ENCODE results near the gene GRIP1. TPM values are rescaled to one million over a fixed set of nuclear protein-coding genes. Genes with fewer than 3 reads are reported as not detected.

The GRIP1 gene
- total RNA-seq, 4 donors from 2014 or later: 14.3 to 319 (median 20.6) TPM

DNA sequence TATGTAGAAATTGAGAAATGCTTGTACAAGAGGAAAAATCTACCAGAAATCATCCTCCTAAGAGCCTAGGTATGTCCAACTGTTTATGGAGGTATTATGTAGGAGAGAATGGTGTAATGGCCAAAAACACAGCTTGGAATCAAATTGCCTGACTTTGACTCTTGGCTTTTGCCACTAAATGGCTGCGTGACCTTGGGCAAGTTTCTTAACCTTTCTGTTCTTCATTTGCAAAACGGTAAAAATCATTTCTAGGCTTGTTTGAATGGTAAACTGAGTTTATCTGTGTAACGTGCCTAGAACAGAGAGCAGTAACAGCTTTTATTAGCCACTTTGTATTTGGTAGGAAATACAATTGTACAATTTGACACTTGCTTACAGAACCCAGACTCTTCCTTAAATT, 4.9 kb upstream of the GRIP1 start:
- no peaks in the 10 kb centered on the region for H3K27me3 ChIP-seq
- no peak overlapping the region for H3K4me3 ChIP-seq
- DNase-seq (ENCODE audit: low spot score in 2 of 2): no peak
- no peaks in the 10 kb centered on the region for H3K4me1 ChIP-seq
- TF ChIP-seq, protein P1, sequence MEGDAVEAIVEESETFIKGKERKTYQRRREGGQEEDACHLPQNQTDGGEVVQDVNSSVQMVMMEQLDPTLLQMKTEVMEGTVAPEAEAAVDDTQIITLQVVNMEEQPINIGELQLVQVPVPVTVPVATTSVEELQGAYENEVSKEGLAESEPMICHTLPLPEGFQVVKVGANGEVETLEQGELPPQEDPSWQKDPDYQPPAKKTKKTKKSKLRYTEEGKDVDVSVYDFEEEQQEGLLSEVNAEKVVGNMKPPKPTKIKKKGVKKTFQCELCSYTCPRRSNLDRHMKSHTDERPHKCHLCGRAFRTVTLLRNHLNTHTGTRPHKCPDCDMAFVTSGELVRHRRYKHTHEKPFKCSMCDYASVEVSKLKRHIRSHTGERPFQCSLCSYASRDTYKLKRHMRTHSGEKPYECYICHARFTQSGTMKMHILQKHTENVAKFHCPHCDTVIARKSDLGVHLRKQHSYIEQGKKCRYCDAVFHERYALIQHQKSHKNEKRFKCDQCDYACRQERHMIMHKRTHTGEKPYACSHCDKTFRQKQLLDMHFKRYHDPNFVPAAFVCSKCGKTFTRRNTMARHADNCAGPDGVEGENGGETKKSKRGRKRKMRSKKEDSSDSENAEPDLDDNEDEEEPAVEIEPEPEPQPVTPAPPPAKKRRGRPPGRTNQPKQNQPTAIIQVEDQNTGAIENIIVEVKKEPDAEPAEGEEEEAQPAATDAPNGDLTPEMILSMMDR (IDR thresholded peaks at IDR 0.05): no peak
- no peak for TF ChIP-seq POLR2A (IDR thresholded peaks at IDR 0.05)
- no peak for TF ChIP-seq POLR2AphosphoS5 (IDR thresholded peaks at IDR 0.05)
- TF ChIP-seq EP300 (IDR thresholded peaks at IDR 0.05): no peak
- H3K9me3 ChIP-seq: no peaks in the 10 kb centered on the region
- H3K36me3 ChIP-seq: no peaks in the 10 kb centered on the region
- WGBS: 96% methylated on average over 3 of the region's 3 CpGs
- H3K27ac ChIP-seq: no peak overlapping the region

DNA sequence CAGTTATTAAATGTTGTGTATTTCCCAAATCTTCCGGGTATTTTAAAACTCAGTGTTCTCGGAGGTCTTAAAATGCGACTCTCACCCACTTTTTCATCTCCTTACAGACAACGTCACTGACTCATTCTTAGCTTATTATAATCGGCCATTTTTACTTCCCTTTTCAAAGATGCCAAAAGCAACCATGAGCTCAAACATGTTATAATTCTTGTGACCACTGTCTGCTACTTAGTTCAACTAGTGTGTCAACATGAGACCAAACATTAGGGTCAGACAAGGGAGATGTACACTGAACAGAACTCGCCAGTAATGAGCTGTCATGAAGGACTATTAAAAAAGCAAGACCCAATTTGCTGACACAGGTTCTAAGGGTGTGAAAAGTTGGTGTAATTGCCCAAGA, 4.2 kb upstream of the GRIP1 start:
- H3K36me3 ChIP-seq: no peaks in the 10 kb centered on the region
- TF ChIP-seq POLR2A (IDR thresholded peaks at IDR 0.05): no peak
- TF ChIP-seq, protein P1 (IDR thresholded peaks at IDR 0.05): no peak
- no peaks in the 10 kb centered on the region for H3K9me3 ChIP-seq
- H3K27ac ChIP-seq: no peak overlapping the region
- no peak for DNase-seq (ENCODE audit: low spot score in 2 of 2)
- no peaks in the 10 kb centered on the region for H3K4me1 ChIP-seq
- no peak overlapping the region for H3K4me3 ChIP-seq
- no peaks in the 10 kb centered on the region for H3K27me3 ChIP-seq
- WGBS: 87% methylated on average over 6 of the region's 6 CpGs

DNA sequence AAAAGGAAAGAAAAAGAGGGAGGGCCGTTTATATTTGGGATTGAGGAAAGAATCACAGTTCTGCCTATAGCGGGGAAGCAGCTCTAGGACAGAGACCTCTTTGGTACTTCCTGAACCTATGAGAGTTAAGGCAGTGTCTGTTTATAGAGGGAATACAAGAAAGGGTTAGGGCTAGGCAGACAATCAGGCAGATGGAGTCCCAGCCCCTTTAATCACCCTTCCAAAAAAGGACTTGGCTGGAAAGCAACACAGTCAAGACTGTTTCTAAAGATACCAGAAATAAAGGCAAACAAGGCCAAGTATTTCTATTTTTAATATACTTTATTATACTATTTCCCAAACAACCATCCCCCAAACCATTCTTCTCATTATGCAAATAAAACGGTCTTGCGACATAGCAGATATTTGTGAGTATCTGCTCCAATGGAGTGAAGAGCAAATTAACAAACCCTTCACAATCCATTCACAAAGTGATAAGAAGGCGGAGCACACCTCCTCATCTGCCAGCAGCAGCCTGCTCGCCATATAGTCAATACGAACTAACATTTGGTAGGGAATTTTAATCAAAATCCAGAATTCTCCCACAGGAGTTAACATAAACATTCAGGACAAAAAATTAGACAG, 697 bp upstream of the GRIP1 start:
- WGBS: 70% methylated on average over 7 of the region's 7 CpGs
- TF ChIP-seq POLR2A (IDR thresholded peaks at IDR 0.05) (no peak), POLR2AphosphoS5 (IDR thresholded peaks at IDR 0.05) (no peak), EP300 (IDR thresholded peaks at IDR 0.05) (no peak)
- TF ChIP-seq, protein P1 (IDR thresholded peaks at IDR 0.05): no peak
- no peak overlapping the region for H3K27ac ChIP-seq
- DNase-seq (ENCODE audit: low spot score in 2 of 2): no peak
- no peaks in the 10 kb centered on the region for H3K9me3 ChIP-seq
- H3K27me3 ChIP-seq: no peaks in the 10 kb centered on the region
- H3K4me3 ChIP-seq: no peak overlapping the region
- H3K36me3 ChIP-seq: no peaks in the 10 kb centered on the region
- no peaks in the 10 kb centered on the region for H3K4me1 ChIP-seq

DNA sequence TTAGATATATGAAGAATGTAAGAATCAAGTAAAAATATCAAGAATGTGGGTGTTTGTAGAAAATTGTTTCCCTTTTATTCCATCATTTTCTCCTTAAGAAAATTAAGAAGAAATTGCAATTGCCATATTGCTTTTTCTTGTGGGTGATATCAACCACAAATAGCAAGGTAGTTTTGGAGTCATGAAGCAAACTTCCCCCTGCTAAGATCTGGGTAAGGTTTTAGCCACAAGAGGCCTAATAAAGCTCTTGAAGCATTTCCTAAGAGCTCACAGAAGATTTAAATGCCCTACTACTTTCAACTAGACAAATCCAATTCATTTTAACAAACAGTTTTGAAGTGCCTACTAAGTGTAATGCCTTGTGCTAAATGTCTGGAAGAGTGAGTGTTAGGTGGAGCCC, 2.6 kb downstream of the GRIP1 start:
- H3K27me3 ChIP-seq: no peaks in the 10 kb centered on the region
- H3K27ac ChIP-seq: no peak overlapping the region
- no peaks in the 10 kb centered on the region for H3K4me1 ChIP-seq
- H3K9me3 ChIP-seq: no peaks in the 10 kb centered on the region
- no peak for DNase-seq (ENCODE audit: low spot score in 2 of 2)
- TF ChIP-seq, protein P1 (IDR thresholded peaks at IDR 0.05): no peak
- TF ChIP-seq POLR2AphosphoS5 (IDR thresholded peaks at IDR 0.05): no peak
- TF ChIP-seq POLR2A (IDR thresholded peaks at IDR 0.05): no peak
- TF ChIP-seq EP300 (IDR thresholded peaks at IDR 0.05): no peak
- no peak overlapping the region for H3K4me3 ChIP-seq
- H3K36me3 ChIP-seq: no peaks in the 10 kb centered on the region

DNA sequence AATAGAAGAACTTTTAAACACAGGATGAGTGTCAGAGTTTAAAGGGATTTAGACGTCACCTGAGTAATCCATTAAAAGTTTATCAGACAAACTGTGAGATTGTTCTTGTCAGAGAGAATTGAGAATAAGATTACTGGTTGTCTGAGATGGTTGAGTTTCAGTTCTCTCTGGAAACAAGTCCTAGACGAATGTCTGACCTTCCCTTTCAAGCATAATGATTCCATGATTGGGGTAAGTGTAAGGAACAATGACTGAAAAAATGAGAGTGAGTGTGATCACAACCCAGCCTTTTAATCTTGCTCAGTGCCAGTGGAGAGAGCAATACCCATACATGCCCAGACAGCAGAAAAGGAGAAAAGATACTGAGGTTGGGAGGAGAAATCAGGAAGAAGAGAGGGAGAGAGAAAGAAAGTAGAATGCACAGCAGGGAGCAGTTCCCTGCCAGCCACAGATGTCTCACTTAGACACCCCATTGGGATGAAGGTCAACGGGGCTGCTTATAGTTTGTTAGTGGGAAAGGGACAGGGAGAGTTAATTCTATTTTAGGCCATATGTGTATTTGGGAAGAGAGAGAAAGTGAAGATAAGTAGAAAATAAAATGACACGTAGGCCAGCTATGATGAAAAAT, 4.3 kb downstream of the GRIP1 start:
- TF ChIP-seq, protein P1 (IDR thresholded peaks at IDR 0.05): no peak
- no peak for TF ChIP-seq POLR2AphosphoS5 (IDR thresholded peaks at IDR 0.05)
- no peak for TF ChIP-seq EP300 (IDR thresholded peaks at IDR 0.05)
- TF ChIP-seq POLR2A (IDR thresholded peaks at IDR 0.05): no peak
- H3K27ac ChIP-seq: no peak overlapping the region
- no peaks in the 10 kb centered on the region for H3K27me3 ChIP-seq
- H3K4me1 ChIP-seq: no peaks in the 10 kb centered on the region
- no peaks in the 10 kb centered on the region for H3K36me3 ChIP-seq
- H3K4me3 ChIP-seq: no peak overlapping the region
- H3K9me3 ChIP-seq: no peaks in the 10 kb centered on the region
- DNase-seq (ENCODE audit: low spot score in 2 of 2): no peak
- WGBS: 66% methylated on average over 4 of the region's 4 CpGs
